DMS 273 treated with DMSO at 0.1 percent for 48 hours (cell line): ENCODE data around the gene NUTM2D.
"Not testable (repeated sequence)": the region's sequence is repeated elsewhere in the genome, so short reads cannot be mapped to it uniquely, and the experiment has no call there.

Source experiments
- DNase-seq: peaks from one replicate; lab custom pipeline; 2025; lab: John Stamatoyannopoulos, UW

The NUTM2D gene

GRCh38 chr10:87379115-87379514 is 21.6 kb downstream of the NUTM2D start:
- DNase-seq = not testable (repeated sequence)

DNA sequence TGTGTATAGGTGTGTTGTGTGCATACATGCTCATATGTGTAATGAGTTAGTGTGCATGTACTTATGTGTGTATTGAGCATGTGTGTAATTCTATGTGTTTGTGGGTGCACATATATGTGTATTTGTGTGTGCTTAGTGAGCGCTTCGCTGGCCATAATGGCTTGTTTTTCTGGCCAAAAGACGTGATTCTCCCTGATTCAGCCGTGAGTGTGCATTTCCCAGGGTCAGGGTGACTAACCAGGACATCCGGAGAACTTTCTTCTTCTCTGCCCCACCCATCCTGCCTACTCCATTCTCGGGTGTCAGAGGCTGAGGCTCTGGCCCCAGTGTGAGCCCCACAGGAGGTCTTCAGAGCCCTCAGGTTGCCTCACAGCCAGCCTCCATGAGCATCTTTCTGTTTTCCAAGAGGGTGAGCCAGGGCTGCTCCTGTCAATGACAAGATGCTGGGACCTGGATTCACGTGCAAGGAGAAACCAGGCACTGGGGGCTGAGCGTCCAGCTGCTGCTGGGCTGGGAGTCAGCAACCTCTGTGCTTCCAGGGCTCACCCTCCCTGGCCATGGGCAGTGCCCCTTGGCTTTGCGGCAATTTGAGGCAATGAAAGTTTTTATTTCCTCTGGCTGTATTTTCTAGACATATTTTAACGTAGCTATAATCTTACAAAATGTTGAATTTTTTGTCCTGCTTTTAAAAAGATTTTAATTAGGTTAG is 25.8 kb downstream of the NUTM2D start:
- not testable (repeated sequence) for DNase-seq

DNA sequence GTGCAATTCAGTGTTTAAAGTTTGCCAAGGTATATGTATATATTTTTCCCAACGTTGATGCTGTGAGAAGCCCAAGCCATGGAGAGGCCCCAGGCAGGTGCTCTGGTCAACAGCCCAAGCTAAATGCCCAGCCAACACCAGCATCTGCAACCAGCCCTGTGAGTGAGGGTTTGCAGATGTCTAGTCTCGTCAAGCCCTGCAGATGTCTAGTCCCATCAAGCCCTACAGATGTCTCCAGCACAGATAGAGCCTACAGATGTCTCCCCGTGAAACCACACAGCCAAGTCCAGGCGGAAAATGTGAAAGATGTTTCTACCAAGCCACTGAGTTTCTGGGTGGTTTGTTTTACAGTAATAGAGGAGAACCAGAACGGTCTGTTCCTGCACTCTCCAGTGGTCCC is 26.7 kb downstream of the NUTM2D start:
- not testable (repeated sequence) for DNase-seq

GRCh38 chr10:87385762-87386360 is 28.3 kb downstream of the NUTM2D start:
- DNase-seq = not testable (repeated sequence)

- not testable (repeated sequence) for DNase-seq
Measured at GRCh38 chr10:87391360-87391759, 33.8 kb downstream of the NUTM2D start.

- DNase-seq = not testable (repeated sequence)
Measured at GRCh38 chr10:87396206-87396605, 38.7 kb downstream of the NUTM2D start.

DNA sequence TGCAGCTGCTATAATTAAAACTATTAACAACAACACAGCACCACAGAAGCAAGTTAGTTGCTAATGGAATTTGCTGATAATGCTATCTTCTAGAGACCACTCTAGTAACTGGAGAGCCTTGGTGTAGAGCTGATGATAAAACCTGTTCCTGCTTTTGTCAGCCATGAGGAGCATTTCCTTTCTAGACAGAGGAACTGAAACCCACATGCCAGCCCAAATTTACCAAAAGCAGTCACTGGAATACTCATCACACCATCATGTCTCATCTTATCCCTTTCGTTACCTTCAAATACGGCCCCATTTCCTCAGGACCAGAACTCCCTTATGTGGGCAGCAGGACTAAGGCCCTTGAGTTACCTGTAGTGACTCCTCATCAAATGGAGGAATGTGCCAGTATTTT is 40.9 kb downstream of the NUTM2D start:
- not testable (repeated sequence) for DNase-seq

GRCh38 chr10:87407516-87408467 is 50.2 kb downstream of the NUTM2D start:
- not testable (repeated sequence) for DNase-seq

DNA sequence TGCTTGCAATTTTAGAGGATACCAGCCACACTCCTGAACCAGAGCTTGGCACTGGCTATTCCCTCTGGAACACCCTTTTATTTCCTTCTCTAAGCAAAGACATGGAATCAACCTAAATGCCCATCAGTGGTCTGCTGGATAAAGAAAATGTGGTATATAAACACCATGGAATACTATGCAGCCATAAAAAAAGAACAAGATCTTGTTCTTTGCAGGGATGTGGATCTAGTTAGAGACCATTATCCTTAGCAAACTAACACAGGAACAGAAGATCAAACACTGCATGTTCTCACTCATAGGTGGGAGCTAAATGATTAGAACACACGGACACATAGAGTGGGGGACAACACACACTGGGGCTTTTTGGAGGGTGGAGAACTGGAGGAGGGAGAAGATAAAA is 56.4 kb downstream of the NUTM2D start:
- not testable (repeated sequence) for DNase-seq
